PC-9 (cell line): ENCODE measurements around the gene LPIN3. TPM values are rescaled to one million over a fixed set of nuclear protein-coding genes. Genes with fewer than 3 reads are reported as not detected.
A peak's percentile ranks its signal among the peaks of the same experiment; 100 is the strongest.

Experiments used
- BruUV-seq: library from RNA; stranded (reverse); fragments of 400-500 nt; replicated peaks from 2 replicates; lab custom pipeline; 2021; lab: Mats Ljungman, UMichigan
- CTCF ChIA-PET: fragments of 300-600 bp; sonication (Branson Sonifier 250); formaldehyde crosslinking; loops from one replicate; lab custom pipeline; 2022; ENCODE audit warnings: antibody characterized with exemption; lab: Charles Lee
- POLR2A ChIA-PET: fragments of 300-600 bp; sonication (Branson Sonifier 250); formaldehyde crosslinking; loops from one replicate; lab custom pipeline; 2022; ENCODE audit warnings: antibody characterized with exemption; ENCODE audit not compliant: unreplicated experiment; lab: Charles Lee
- DNase-seq, 2 experiments: peaks; one replicate each; pipeline versions ENCODE4 v3.0.0 to v3.0.0-alpha.2; 2015 to 2022; ENCODE audit warnings: mixed read lengths in 1 of 2
- H2AFZ ChIP-seq: fragments of 200-600 bp; sonication (generic); 2 replicates; pipeline ENCODE4 v1.8.1; 2017; ENCODE audit warnings: antibody characterized with exemption
- H3F3A ChIP-seq: fragments of 200-600 bp; sonication (generic); 2 replicates; pipeline ENCODE4 v1.8.1; 2017; ENCODE audit warnings: antibody characterized with exemption, mild to moderate bottlenecking, low read depth; ENCODE audit not compliant: insufficient read depth
- H3K27ac ChIP-seq: fragments of 200-600 bp; sonication (generic); 2 replicates; pipeline ENCODE4 v1.6.1; 2016; ENCODE audit warnings: mixed run types
- H3K27me3 ChIP-seq: fragments of 200-600 bp; sonication (generic); 2 replicates; pipeline ENCODE4 v1.6.1; 2016; ENCODE audit warnings: low read depth, mixed run types; ENCODE audit not compliant: insufficient read depth
- H3K36me3 ChIP-seq: fragments of 200-600 bp; sonication (generic); 2 replicates; pipeline ENCODE4 v1.6.1; 2016; ENCODE audit warnings: low read depth, mixed run types
- H3K4me1 ChIP-seq: fragments of 200-600 bp; sonication (generic); replicated peaks from 2 replicates; pipeline ENCODE4 v1.6.1; 2016; ENCODE audit warnings: mixed run types; ENCODE audit not compliant: insufficient read depth
- H3K4me2 ChIP-seq: fragments of 200-600 bp; sonication (generic); 2 replicates; pipeline ENCODE4 v1.6.1; 2017; ENCODE audit warnings: mixed run types
- H3K4me3 ChIP-seq: fragments of 200-600 bp; sonication (generic); 2 replicates; pipeline ENCODE4 v1.6.1; 2016; ENCODE audit warnings: mixed run types
- H3K79me2 ChIP-seq: fragments of 200-600 bp; sonication (generic); 2 replicates; pipeline ENCODE4 v1.6.1; 2017; ENCODE audit warnings: low read depth, mixed run types
- H3K9me2 ChIP-seq: fragments of 200-600 bp; sonication (generic); 2 replicates; pipeline ENCODE4 v1.8.1; 2017; ENCODE audit warnings: mild to moderate bottlenecking; ENCODE audit not compliant: insufficient read depth
- H3K9me3 ChIP-seq: fragments of 200-600 bp; sonication (generic); 2 replicates; pipeline ENCODE4 v1.8.1; 2016; ENCODE audit warnings: low read depth; ENCODE audit not compliant: insufficient read depth
- H4K20me1 ChIP-seq: fragments of 200-600 bp; sonication (generic); 2 replicates; pipeline ENCODE4 v1.8.1; 2017; ENCODE audit not compliant: insufficient read depth
- EZH2 ChIP-seq: fragments of 200-600 bp; sonication (generic); IDR thresholded peaks from 2 replicates; pipeline ENCODE4 v1.8.0; 2017; ENCODE audit warnings: antibody characterized with exemption, low read depth
- intact Hi-C: fragments of 100-400 bp; cut with micrococcal nuclease; formaldehyde crosslinking; loops from one replicate; pipeline ENCODE4 v1.10.0; 2022; ENCODE audit not compliant: unreplicated experiment
- total RNA-seq: library from RNA; stranded (reverse); gene quantifications from 2 replicates; pipeline ENCODE4 v1.2.3, GENCODE V29; 2021
- TF ChIP-seq, protein P1 (sequence below): fragments of 200-600 bp; sonication (generic); conservative IDR thresholded peaks from 2 replicates; pipeline ENCODE4 v1.6.1; 2017; ENCODE audit warnings: mixed run types, antibody characterized with exemption, mild to moderate bottlenecking, moderate library complexity

LPIN3 gene
- total RNA-seq, 1 experiment from 2014 or later, result 12.1 TPM

DNA sequence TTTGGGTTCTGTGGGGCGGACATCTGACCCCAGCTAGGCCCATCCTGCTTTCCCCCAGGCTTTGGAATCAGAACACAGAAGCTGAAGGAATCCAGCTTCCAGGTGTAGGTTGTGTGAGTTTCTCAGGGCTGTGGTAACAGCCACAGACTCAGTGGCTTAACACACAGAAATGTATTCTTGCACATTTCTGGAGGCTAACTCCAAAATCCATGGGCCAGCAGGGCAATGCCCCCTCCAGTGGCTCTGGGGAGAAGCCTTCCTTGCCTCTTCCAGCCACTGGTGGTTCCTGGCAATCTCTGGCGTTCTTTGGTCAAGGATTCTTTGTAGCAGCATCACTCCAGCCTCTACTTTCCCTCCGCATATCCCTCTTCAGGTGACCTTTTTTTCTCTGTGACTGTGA is 27.3 kb downstream of the LPIN3 start:
- DNase-seq, result peak in 1 of 2 experiments; percentile 21
- intact Hi-C loops, result no loop called here
- TF ChIP-seq, protein P1, sequence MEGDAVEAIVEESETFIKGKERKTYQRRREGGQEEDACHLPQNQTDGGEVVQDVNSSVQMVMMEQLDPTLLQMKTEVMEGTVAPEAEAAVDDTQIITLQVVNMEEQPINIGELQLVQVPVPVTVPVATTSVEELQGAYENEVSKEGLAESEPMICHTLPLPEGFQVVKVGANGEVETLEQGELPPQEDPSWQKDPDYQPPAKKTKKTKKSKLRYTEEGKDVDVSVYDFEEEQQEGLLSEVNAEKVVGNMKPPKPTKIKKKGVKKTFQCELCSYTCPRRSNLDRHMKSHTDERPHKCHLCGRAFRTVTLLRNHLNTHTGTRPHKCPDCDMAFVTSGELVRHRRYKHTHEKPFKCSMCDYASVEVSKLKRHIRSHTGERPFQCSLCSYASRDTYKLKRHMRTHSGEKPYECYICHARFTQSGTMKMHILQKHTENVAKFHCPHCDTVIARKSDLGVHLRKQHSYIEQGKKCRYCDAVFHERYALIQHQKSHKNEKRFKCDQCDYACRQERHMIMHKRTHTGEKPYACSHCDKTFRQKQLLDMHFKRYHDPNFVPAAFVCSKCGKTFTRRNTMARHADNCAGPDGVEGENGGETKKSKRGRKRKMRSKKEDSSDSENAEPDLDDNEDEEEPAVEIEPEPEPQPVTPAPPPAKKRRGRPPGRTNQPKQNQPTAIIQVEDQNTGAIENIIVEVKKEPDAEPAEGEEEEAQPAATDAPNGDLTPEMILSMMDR, result no peak
- no peak for TF ChIP-seq EZH2
- no peaks in the 10 kb centered on the region for H3K4me1 ChIP-seq
- peaks cover 6% of the 10 kb centered on the region for H3K27me3 ChIP-seq
- no peaks in the 10 kb centered on the region for H4K20me1 ChIP-seq
- H3K9me3 ChIP-seq, result no peaks in the 10 kb centered on the region
- no peaks in the 10 kb centered on the region for H3F3A ChIP-seq
- no peaks in the 10 kb centered on the region for H3K79me2 ChIP-seq
- no peak overlapping the region for H3K4me2 ChIP-seq
- no peaks in the 10 kb centered on the region for H3K36me3 ChIP-seq
- ChIA-PET POLR2A (no interaction called here), CTCF (no interaction called here)
- no peak overlapping the region for H3K27ac ChIP-seq
- no peak overlapping the region for H2AFZ ChIP-seq
- no peak overlapping the region for H3K4me3 ChIP-seq
- no TSS peak for BruUV-seq
- no peaks in the 10 kb centered on the region for H3K9me2 ChIP-seq

DNA sequence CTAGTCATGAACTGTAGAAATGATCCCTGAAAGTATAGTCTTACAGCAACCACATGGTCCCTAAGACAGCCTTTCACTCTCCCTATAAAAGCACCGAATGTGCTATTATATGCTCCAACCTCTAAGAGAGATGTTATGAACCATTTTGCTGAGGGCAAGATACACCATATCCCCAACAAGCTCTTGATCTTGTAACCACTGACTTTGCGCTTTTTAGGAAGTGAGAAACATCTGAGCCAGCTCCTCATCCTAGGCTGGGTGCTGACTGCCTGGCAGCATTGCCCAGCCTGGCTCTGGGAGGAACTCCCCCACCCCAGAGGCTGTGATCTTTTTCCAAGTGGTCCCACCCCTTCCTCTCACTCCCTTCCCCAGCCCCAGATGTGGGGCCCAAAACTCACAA is 29.1 kb downstream of the LPIN3 start:
- POLR2A ChIA-PET, result no interaction called here
- H3K36me3 ChIP-seq, result no peaks in the 10 kb centered on the region
- no TSS peak for BruUV-seq
- CTCF ChIA-PET, result no interaction called here
- intact Hi-C loops, result no loop called here
- DNase-seq, result peak in 1 of 2 experiments; percentile 21
- H3K4me3 ChIP-seq, result no peak overlapping the region
- peaks cover 11% of the 10 kb centered on the region for H3K27me3 ChIP-seq
- no peaks in the 10 kb centered on the region for H3K9me3 ChIP-seq
- no peak overlapping the region for H2AFZ ChIP-seq
- H3K27ac ChIP-seq, result no peak overlapping the region
- no peaks in the 10 kb centered on the region for H3K4me1 ChIP-seq
- no peaks in the 10 kb centered on the region for H3F3A ChIP-seq
- H3K79me2 ChIP-seq, result no peaks in the 10 kb centered on the region
- no peaks in the 10 kb centered on the region for H3K9me2 ChIP-seq
- TF ChIP-seq, protein P1, result no peak
- no peak for TF ChIP-seq EZH2
- H4K20me1 ChIP-seq, result no peaks in the 10 kb centered on the region
- H3K4me2 ChIP-seq, result no peak overlapping the region

DNA sequence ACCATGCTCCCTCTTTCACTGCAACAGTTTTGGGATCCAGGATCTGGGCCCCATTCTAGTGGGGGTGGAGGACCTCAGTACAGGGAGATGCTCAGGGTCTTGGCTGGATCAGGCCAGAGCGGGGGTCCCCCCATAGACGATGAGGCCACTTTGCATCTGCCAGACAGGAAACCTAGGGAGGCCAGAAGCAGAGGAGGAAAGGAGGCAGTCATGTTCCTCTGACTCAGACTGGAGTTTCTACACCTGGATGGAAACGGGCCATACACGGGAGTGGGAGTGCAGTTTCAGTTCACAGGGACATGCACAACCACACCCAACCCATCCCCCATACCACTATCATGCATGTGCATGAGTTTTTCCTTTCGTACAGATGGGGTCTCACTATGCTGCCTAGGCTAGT is 29.6 kb downstream of the LPIN3 start:
- TF ChIP-seq EZH2, result no peak
- TF ChIP-seq, protein P1, result no peak
- Histone ChIP-seq H4K20me1 (no peaks in the 10 kb centered on the region), H3K27me3 (peaks cover 11% of the 10 kb centered on the region), H3K4me3 (no peak overlapping the region), H3K36me3 (no peaks in the 10 kb centered on the region), H2AFZ (no peak overlapping the region), H3F3A (no peaks in the 10 kb centered on the region), H3K4me1 (no peaks in the 10 kb centered on the region), H3K79me2 (no peaks in the 10 kb centered on the region), H3K9me2 (no peaks in the 10 kb centered on the region), H3K27ac (no peak overlapping the region), H3K9me3 (no peaks in the 10 kb centered on the region), H3K4me2 (no peak overlapping the region)
- POLR2A ChIA-PET, result no interaction called here
- CTCF ChIA-PET, result no interaction called here
- no TSS peak for BruUV-seq
- intact Hi-C loops, result no loop called here
- no peak for DNase-seq
